Bronchus fibroblast of lung (primary cell): ENCODE data around the gene HP. TPM values are rescaled to one million over a fixed set of nuclear protein-coding genes. Genes with fewer than 3 reads are reported as not detected.

Experiments
- total RNA-seq: library from RNA; depleted of rRNA; stranded (reverse); fragments of >200 nt; gene quantifications from 2 replicates; pipeline ENCODE4 v1.2.3, GENCODE V29; 2015

HP gene, protein sequence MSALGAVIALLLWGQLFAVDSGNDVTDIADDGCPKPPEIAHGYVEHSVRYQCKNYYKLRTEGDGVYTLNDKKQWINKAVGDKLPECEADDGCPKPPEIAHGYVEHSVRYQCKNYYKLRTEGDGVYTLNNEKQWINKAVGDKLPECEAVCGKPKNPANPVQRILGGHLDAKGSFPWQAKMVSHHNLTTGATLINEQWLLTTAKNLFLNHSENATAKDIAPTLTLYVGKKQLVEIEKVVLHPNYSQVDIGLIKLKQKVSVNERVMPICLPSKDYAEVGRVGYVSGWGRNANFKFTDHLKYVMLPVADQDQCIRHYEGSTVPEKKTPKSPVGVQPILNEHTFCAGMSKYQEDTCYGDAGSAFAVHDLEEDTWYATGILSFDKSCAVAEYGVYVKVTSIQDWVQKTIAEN
- not detected in 2 replicates for total RNA-seq

DNA sequence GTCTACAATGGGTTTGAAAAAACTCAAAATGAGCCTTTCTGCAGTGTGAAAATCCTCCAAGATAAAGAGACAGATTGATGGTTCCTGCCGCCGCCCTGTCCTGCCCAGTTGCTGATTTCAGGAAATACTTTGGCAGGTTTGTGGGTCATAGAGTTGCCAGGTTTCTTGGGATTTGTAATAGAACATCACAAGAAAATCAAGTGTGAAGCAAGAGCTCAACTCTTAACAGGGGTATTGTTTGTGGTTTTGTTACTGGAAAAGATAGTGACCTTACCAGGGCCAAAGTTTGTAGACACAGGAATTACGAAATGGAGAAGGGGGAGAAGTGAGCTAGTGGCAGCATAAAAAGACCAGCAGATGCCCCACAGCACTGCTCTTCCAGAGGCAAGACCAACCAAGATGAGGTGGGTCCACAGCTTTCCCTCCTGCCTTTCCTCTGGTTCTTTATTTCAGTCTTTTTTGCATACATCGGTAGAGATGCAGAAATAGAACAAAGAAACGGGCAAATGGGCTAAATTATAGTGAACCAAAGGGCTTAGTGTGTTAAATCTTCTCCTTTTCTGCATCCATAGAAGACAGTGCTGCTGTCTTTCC, at the start of gene HP:
TSS of gene HP (plus strand) at position 252 of the 594 bp plus-strand sequence. CDS start at position 400, 148 bp downstream.

DNA sequence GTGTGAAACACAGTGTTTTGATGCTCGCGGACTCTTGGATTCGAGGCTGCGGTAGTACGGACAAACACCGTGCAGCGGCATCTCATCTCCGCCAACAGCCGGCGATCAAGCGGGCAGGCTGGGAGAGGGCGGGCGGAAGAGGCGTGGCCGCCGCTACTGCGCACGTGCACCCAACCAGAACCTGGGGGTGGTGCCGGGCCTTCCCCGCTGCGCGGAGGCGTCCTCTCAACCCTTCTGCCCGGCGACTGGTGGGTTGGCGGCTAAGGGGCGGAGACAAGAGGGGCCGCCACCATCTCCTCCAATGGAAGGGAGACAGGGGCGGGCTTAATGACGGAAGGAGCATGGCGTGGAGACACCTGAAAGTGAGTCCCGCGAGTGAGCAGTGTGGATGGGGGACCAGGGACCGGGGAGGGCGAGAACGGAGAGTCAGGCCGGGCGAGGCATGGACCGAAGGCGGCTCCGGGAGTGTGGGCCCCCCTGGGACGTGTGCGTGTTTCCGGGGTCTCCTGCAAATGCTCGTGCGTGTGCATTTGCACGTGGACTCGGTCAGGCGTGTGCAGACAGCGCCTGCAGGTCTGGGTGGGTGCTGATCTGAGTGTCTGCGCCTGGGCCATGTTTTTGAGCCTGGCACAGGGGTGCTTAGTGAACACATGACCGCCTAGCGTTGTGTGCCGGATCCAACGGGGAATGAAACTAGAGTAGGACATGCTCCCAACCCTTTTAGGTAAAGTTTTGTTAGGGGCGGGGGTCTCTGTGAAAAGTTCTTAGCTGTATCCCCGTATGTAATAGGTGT, 45.7 kb upstream of the HP start, which contains the start of gene DHODH:
TSS of gene DHODH (plus strand) at position 321 of the 793 bp plus-strand sequence. CDS start at position 342, 21 bp downstream.

DNA sequence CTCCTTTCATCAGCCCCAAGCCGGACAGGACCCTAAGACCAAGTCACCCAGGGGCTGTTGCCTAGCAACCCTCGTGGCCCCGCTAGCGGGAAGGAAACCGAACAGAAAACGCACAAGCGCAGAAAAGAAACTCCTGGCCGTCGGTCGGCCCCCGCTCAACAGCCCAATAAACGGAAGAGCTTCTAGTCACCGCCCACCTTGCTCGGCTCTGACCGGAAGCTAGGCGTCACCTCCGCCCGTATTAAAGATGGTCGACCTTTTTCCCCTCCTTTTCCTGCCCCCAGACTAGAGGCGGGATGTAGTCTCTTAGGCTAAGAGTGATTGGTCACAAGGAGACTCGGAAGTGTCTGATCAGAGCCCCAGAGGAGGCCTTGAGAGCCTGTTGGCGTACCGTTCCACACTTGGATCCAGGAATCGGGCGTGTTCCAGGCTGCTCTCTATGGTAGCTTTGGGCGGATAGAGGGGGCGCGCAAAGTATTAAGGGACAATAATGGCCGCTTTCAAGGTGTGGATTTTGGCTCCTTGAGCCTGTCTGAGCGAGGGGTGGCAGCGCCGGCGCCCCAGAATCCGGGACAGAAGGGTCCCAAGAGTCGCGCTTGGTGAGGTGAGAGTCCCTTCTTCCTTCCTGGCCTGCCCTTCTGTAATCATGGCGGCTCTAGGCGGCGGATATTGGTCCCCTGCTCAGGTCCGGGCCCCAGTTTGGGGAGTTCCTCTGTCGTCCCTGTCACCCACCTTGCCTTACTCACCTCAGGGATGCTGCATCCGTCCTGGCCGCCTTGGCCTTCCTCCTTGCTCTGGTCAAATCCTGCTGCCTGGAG, 39.4 kb downstream of the HP start, which contains the start of the genes DHX38 and TXNL4B:
TSS of gene DHX38 (plus strand) at position 400 of the 818 bp plus-strand sequence. CDS start 2,311 bp downstream, outside the sequence.
TSS of gene TXNL4B (minus strand) at position 173 of the 818 bp plus-strand sequence. CDS start 2,871 bp downstream, outside the sequence.

Other genes starting within 250 kb of the HP start
- gene AP1G1, start 245.7 kb upstream of the HP start, total RNA-seq = 40.2 and 44.9 TPM in 2 replicates
- gene ATXN1L, start 208.5 kb upstream of the HP start, total RNA-seq = 4.7 and 5.5 TPM in 2 replicates
- gene ZNF821, start 170.3 kb upstream of the HP start, total RNA-seq = 2.1 and 3.4 TPM in 2 replicates
- gene IST1, start 159.0 kb upstream of the HP start, total RNA-seq = 77.2 and 84.2 TPM in 2 replicates
- not detected in 2 replicates for gene PKD1L3, start 54.1 kb upstream of the HP start, total RNA-seq
- 6.2 and 7.2 TPM in 2 replicates for gene DHODH, start 45.8 kb upstream of the HP start, total RNA-seq
- not detected in 2 replicates for gene HPR, start 8.7 kb downstream of the HP start, total RNA-seq
- gene TXNL4B, start 39.1 kb downstream of the HP start, total RNA-seq = 6.8 and 7.4 TPM in 2 replicates
- 29.6 and 34.8 TPM in 2 replicates for gene DHX38, start 39.3 kb downstream of the HP start, total RNA-seq
- 0.17 and 0.45 TPM in 2 replicates for gene PMFBP1, start 117.7 kb downstream of the HP start, total RNA-seq